Measurements from ENCODE around the gene RGL3. TPM values are rescaled to one million over a fixed set of nuclear protein-coding genes. Genes with fewer than 3 reads are reported as not detected.

The RGL3 gene
- total RNA-seq, 1 experiment from 2014 or later, result 100 TPM

DNA sequence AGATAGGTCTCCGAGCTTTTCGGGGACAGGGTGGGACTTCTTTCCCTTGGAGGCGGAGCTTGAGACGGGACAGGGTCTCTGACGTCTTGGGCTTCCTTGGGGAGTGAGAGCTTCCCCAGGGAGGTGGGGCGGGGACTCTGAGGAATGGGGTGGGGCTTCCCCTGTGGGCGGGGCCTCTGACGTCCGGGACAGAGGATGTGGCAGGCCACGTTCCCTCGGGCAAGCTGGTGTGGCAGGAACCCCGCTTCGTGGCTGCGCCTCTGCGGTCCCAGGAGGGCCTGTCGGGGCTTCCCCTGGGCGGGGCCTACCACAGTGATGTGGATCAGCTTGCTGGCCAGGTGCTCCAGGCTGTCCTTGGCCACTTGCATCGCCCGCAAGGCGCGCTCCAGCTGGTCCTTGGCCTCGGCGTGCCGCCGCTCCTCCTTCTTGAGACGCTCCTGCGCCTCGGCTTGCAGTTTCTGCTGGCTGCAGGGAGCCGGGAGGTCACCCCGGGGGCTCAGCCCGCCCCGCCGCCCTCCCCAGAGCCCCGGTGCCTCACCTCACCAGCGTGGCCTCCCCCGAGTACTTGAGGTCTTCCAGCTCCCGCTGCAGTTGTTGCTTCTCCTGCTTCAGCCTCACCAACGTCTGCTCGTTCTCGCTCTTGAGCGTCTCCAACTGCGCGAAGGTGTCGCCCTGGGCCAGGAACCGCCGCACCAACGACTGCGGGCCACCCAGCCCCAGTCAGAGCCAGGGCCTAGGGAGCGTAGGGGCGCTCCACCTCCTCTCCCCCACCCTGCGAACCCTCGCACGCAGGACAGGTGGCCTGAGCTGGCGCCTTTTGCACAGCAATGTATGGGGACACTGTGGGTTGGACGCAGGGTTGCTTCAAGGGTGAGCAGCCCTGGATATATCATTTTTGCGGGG is 3.3 kb upstream of the RGL3 start:
- DNase-seq, result peak; percentile 92 to 98
- Histone ChIP-seq H3K9me3 (ENCODE audit: insufficient read depth, low read depth) (no peaks in the 10 kb centered on the region), H3K4me2 (peak overlapping the region; percentile 81), H3K36me3 (ENCODE audit: low read depth) (no peaks in the 10 kb centered on the region), H3K4me3 (peak overlapping the region; percentile 49), H3K9me2 (ENCODE audit: insufficient read depth) (no peaks in the 10 kb centered on the region), H2AFZ (peak overlapping the region; percentile 88), H3K27me3 (ENCODE audit: insufficient read depth, low read depth) (no peaks in the 10 kb centered on the region), H3K27ac (peak overlapping the region; percentile 47), H4K20me1 (ENCODE audit: insufficient read depth) (no peaks in the 10 kb centered on the region), H3K4me1 (replicated peaks; ENCODE audit: insufficient read depth) (peaks cover 23% of the 10 kb centered on the region), H3F3A (ENCODE audit: insufficient read depth, low read depth) (peaks cover 61% of the 10 kb centered on the region), H3K79me2 (ENCODE audit: low read depth) (peaks cover 5% of the 10 kb centered on the region; the same call in 1 of the 2 replicates)
- POLR2A ChIA-PET (ENCODE audit: unreplicated experiment), result interaction anchor here (0.7 to 1.6 kb wide), 3 partner anchors 13 to 83 kb away, joined by 4 to 6 read pairs (median 5); partner anchors contain the start of genes ODAD3, PRKCSH and ZNF653
- intact Hi-C loops (cut with micrococcal nuclease; ENCODE audit: unreplicated experiment), result loop anchor here (1.0 to 5.0 kb wide), 2 partner anchors 13 to 45 kb away; partner anchors contain the start of genes ODAD3 and PRKCSH
- TF ChIP-seq EZH2 (IDR thresholded peaks at IDR 0.05; ENCODE audit: low read depth), result no peak
- TF ChIP-seq, protein P1, sequence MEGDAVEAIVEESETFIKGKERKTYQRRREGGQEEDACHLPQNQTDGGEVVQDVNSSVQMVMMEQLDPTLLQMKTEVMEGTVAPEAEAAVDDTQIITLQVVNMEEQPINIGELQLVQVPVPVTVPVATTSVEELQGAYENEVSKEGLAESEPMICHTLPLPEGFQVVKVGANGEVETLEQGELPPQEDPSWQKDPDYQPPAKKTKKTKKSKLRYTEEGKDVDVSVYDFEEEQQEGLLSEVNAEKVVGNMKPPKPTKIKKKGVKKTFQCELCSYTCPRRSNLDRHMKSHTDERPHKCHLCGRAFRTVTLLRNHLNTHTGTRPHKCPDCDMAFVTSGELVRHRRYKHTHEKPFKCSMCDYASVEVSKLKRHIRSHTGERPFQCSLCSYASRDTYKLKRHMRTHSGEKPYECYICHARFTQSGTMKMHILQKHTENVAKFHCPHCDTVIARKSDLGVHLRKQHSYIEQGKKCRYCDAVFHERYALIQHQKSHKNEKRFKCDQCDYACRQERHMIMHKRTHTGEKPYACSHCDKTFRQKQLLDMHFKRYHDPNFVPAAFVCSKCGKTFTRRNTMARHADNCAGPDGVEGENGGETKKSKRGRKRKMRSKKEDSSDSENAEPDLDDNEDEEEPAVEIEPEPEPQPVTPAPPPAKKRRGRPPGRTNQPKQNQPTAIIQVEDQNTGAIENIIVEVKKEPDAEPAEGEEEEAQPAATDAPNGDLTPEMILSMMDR (conservative IDR thresholded peaks at IDR 0.05), result no peak
- CTCF ChIA-PET, result interaction anchor here (0.5 to 1.3 kb wide), 3 partner anchors 43 to 129 kb away, joined by 3 to 8 read pairs (median 6); no protein-coding TSS in a partner anchor
- BruUV-seq (replicated peaks), result no TSS peak

DNA sequence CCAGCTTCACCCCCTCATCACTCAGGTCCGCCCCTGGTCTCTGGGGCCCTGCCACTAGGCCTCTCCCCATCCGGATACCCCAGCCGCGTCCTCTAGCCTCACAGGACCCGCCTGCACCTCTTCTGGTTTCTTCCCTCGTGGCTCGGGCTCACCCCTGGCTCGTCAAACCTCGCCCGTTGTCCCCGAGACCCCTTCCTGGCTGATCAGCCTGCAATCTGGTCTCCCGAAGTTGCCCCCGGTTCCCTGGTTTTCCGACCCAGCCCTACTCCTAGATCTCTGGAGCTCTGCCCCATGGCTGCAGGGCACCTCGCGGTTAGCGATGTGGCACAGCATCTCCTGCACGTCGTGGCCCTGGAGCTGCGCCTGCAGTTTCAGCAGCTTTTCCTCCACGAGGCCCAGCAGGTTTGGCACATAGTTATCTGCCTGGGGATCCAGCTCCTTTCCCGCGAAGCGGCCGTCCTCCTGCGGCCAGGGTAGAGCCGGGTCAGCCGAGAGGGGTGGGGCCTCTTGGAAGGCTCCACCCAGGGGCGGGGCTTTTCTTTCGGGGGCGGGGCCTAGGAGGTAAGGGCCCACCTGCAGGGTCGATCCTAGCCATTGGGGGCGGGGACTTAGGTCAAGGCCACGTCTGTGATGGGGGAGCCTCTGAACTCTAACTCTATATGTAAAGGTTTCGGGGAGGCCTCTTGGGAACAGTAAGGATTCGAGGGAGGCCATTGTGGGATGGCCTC is 2.4 kb upstream of the RGL3 start:
- peak overlapping the region; percentile 49 for H3K4me3 ChIP-seq
- intact Hi-C loops (cut with micrococcal nuclease; ENCODE audit: unreplicated experiment), result loop anchor here (1.0 to 5.0 kb wide), 2 partner anchors 14 to 44 kb away; partner anchors contain the start of genes ODAD3 and PRKCSH
- no peaks in the 10 kb centered on the region for H4K20me1 ChIP-seq (ENCODE audit: insufficient read depth)
- peaks cover 14% of the 10 kb centered on the region for H3K79me2 ChIP-seq (ENCODE audit: low read depth)
- TF ChIP-seq EZH2 (IDR thresholded peaks at IDR 0.05; ENCODE audit: low read depth), result no peak
- TF ChIP-seq, protein P1 (conservative IDR thresholded peaks at IDR 0.05), result no peak
- CTCF ChIA-PET, result interaction anchor here (0.5 to 1.3 kb wide), 6 partner anchors 24 to 1255 kb away, joined by 3 to 8 read pairs (median 6); no protein-coding TSS in a partner anchor
- no peaks in the 10 kb centered on the region for H3K9me3 ChIP-seq (ENCODE audit: insufficient read depth, low read depth)
- H3K27ac ChIP-seq, result peak overlapping the region; percentile 47
- peak overlapping the region; percentile 81 for H3K4me2 ChIP-seq
- H2AFZ ChIP-seq, result peak overlapping the region; percentile 88
- BruUV-seq (replicated peaks), result no TSS peak
- no peaks in the 10 kb centered on the region for H3K27me3 ChIP-seq (ENCODE audit: insufficient read depth, low read depth)
- H3K36me3 ChIP-seq (ENCODE audit: low read depth), result peaks cover 3% of the 10 kb centered on the region; the same call in 1 of the 2 replicates
- POLR2A ChIA-PET (ENCODE audit: unreplicated experiment), result interaction anchor here (0.5 to 1.6 kb wide), 5 partner anchors 14 to 331 kb away, joined by 4 to 20 read pairs (median 6); partner anchors contain the start of genes ODAD3, PRKCSH and ZNF653
- no peaks in the 10 kb centered on the region for H3K9me2 ChIP-seq (ENCODE audit: insufficient read depth)
- H3K4me1 ChIP-seq (replicated peaks; ENCODE audit: insufficient read depth), result peaks cover 23% of the 10 kb centered on the region
- peaks cover 61% of the 10 kb centered on the region for H3F3A ChIP-seq (ENCODE audit: insufficient read depth, low read depth)
- DNase-seq, result peak in 1 of 2 experiments; percentile 72

All from PC-9 (cell line).